A549 (cell line): ENCODE data around the gene UPF2. TPM values are rescaled to one million over a fixed set of nuclear protein-coding genes. Genes with fewer than 3 reads are reported as not detected.

ENCODE experiments used
- ATAC-seq, 2 experiments: fragments of 200-7000 bp in 1 of 2; fragments of >200 bp in 1 of 2; cut with Nextera tagmentation in 1 of 2; cut with Tn5 transposase in 1 of 2; 3 replicates each; pipeline versions ENCODE4 v1.8.0 to v1.9.1; 2018 to 2020; ENCODE audit warnings: mild to moderate bottlenecking in 1 of 2, moderate library complexity in 1 of 2
- CTCF ChIA-PET: fragments of 300-600 bp; sonication (Branson Sonifier 250); formaldehyde crosslinking; extraction: SDS; loops from one replicate; lab custom pipeline; 2021; ENCODE audit warnings: antibody characterized with exemption, inconsistent platforms; lab: Yijun Ruan, JAX
- POLR2A ChIA-PET: fragments of 350-600 bp; formaldehyde crosslinking; extraction: SDS; loops from one replicate; lab custom pipeline; 2021; ENCODE audit warnings: antibody characterized with exemption, inconsistent platforms; lab: Yijun Ruan, JAX
- DNase-seq, 2 experiments: peaks; one replicate each; pipeline versions ENCODE4 v3.0.0 to v3.0.0-alpha.2; 2011 to 2016; ENCODE audit warnings: low read depth in 1 of 2, low spot score in 1 of 2
- FAIRE-seq: peaks from 2 replicates; lab custom pipeline; 2011; peaks lifted over from hg19 to GRCh38; lab: Jason Lieb, UNC
- H3K27ac ChIP-seq, 2 experiments: fragments of >200 bp; sonication (Bioruptor Twin); formaldehyde crosslinking; 3 replicates each; pipeline ENCODE4 v1.5.1; 2016 to 2017
- H3K4me1 ChIP-seq: fragments of >200 bp; sonication (Bioruptor Twin); formaldehyde crosslinking; 3 replicates; pipeline ENCODE4 v1.6.1; 2016
- H3K4me2 ChIP-seq: fragments of >200 bp; sonication (Bioruptor Twin); formaldehyde crosslinking; 3 replicates; pipeline ENCODE4 v1.6.1; 2016
- H3K4me3 ChIP-seq: fragments of >200 bp; sonication (Bioruptor Twin); formaldehyde crosslinking; 3 replicates; pipeline ENCODE4 v1.5.1; 2016
- H3K9me3 ChIP-seq: fragments of >200 bp; sonication (Bioruptor Twin); formaldehyde crosslinking; 3 replicates; pipeline ENCODE4 v1.6.1; 2016
- BHLHE40 ChIP-seq: IDR thresholded peaks from 2 replicates; pipeline ENCODE4 v1.6.1; 2012; ENCODE audit warnings: low read depth, low read length, inconsistent platforms
- CBX2 ChIP-seq: fragments of 200-600 bp; sonication (generic); IDR thresholded peaks from 2 replicates; pipeline ENCODE4 v1.6.1; 2016; ENCODE audit warnings: low read depth, mild to moderate bottlenecking, borderline replicate concordance
- CEBPB ChIP-seq, 2 experiments: fragments of >200 bp in 1 of 2; sonication (Bioruptor Twin) in 1 of 2; formaldehyde crosslinking in 1 of 2; IDR thresholded peaks; 2 replicates each; pipeline ENCODE4 v1.6.1; 2012 to 2016
- CTCF ChIP-seq: fragments of >200 bp; sonication (Bioruptor Twin); formaldehyde crosslinking; IDR thresholded peaks from 3 replicates; pipeline ENCODE4 v1.5.1; 2016
- EHF ChIP-seq: fragments of 250-450 bp; sonication (Bioruptor Pico); IDR thresholded peaks from 2 replicates; pipeline ENCODE4 v1.5.0; 2020; ENCODE audit warnings: mild to moderate bottlenecking
- EHMT2 ChIP-seq: fragments of 200-600 bp; sonication (generic); IDR thresholded peaks from 2 replicates; pipeline ENCODE4 v1.6.1; 2016; ENCODE audit warnings: antibody characterized with exemption, low read depth, mild to moderate bottlenecking, moderate library complexity
- EP300 ChIP-seq, 2 experiments: fragments of >200 bp; sonication (Bioruptor Twin); formaldehyde crosslinking; IDR thresholded peaks; 2 replicates in 1 of 2; 3 replicates in 1 of 2; pipeline ENCODE4 v1.6.1; 2016 to 2017
- ESRRA ChIP-seq: fragments of 150-350 bp; IDR thresholded peaks from 2 replicates; pipeline ENCODE4 v1.6.1; 2014; ENCODE audit warnings: mild to moderate bottlenecking, low read length, borderline replicate concordance
- FOSB ChIP-seq: fragments of 250-450 bp; sonication (Bioruptor Pico); IDR thresholded peaks from 2 replicates; pipeline ENCODE4 v1.5.0; 2020; ENCODE audit warnings: mild to moderate bottlenecking, moderate library complexity
- HDAC2 ChIP-seq: fragments of 200-600 bp; sonication (generic); IDR thresholded peaks from 2 replicates; pipeline ENCODE4 v1.6.1; 2016
- HEYL ChIP-seq: fragments of 250-450 bp; sonication (Bioruptor Pico); IDR thresholded peaks from 2 replicates; pipeline ENCODE4 v1.8.0; 2021; ENCODE audit warnings: mild to moderate bottlenecking, moderate library complexity
- JUNB ChIP-seq: fragments of >200 bp; sonication (Bioruptor Twin); formaldehyde crosslinking; IDR thresholded peaks from 2 replicates; pipeline ENCODE4 v1.6.1; 2016
- KDM5A ChIP-seq: fragments of 200-600 bp; sonication (generic); IDR thresholded peaks from 2 replicates; pipeline ENCODE4 v1.6.1; 2016; ENCODE audit warnings: antibody characterized with exemption, mild to moderate bottlenecking
- NFE2L2 ChIP-seq: fragments of 150-350 bp; conservative IDR thresholded peaks from 2 replicates; pipeline ENCODE4 v1.6.1; 2014; ENCODE audit warnings: low read length
- PBX3 ChIP-seq: IDR thresholded peaks from 2 replicates; pipeline ENCODE4 v1.6.1; 2012
- POLR2A ChIP-seq: IDR thresholded peaks from 2 replicates; pipeline ENCODE4 v1.6.1; 2012; ENCODE audit warnings: mild to moderate bottlenecking, low read length
- RAD21 ChIP-seq, 2 experiments: fragments of >200 bp in 1 of 2; sonication (Bioruptor Twin) in 1 of 2; formaldehyde crosslinking in 1 of 2; IDR thresholded peaks in 1 of 2; conservative IDR thresholded peaks in 1 of 2; 2 replicates in 1 of 2; 3 replicates in 1 of 2; pipeline ENCODE4 v1.6.1; 2012 to 2018; ENCODE audit warnings: inconsistent platforms in 1 of 2
- RCOR1 ChIP-seq: fragments of 150-350 bp; IDR thresholded peaks from 2 replicates; pipeline ENCODE4 v1.6.1; 2014; ENCODE audit warnings: antibody characterized with exemption, low read length, low read depth
- SMC3 ChIP-seq: fragments of >200 bp; sonication (Bioruptor Twin); formaldehyde crosslinking; IDR thresholded peaks from 3 replicates; pipeline ENCODE4 v1.6.1; 2018; ENCODE audit warnings: inconsistent platforms
- TFCP2L1 ChIP-seq: fragments of 250-450 bp; sonication (Bioruptor Pico); IDR thresholded peaks from 2 replicates; pipeline ENCODE4 v1.5.0; 2021; ENCODE audit warnings: mild to moderate bottlenecking
- TP53 ChIP-seq: fragments of 250-450 bp; sonication (Bioruptor Pico); IDR thresholded peaks from 2 replicates; pipeline ENCODE4 v1.5.0; 2021; ENCODE audit warnings: mild to moderate bottlenecking, moderate library complexity
- USF2 ChIP-seq: fragments of 450-650 bp; IDR thresholded peaks from 2 replicates; pipeline ENCODE4 v1.6.1; 2014; ENCODE audit warnings: antibody characterized with exemption
- ZSCAN20 ChIP-seq: fragments of 250-450 bp; sonication (Bioruptor Pico); IDR thresholded peaks from 2 replicates; pipeline ENCODE4 v1.8.0; 2022; ENCODE audit warnings: mild to moderate bottlenecking, moderate library complexity
- WGBS: methylation state at CpG from one replicate; pipeline ENCODE4 v1.1.6; 2017; ENCODE audit errors: missing lambda C conversion rate; 5-methylcytosine and 5-hydroxymethylcytosine counted together
- polyA plus RNA-seq, 4 experiments: library from polyadenylated mRNA; depleted of rRNA in 3 of 4; stranded (reverse); fragments of >200 nt; fragmentation: RNase III in 1 of 4; extraction: RNeasy Plus Mini Kit Qiagen cat#74134 plus additional on column Dnase treatment in 1 of 4; gene quantifications; 2 replicates in 3 of 4; 3 replicates in 1 of 4; pipeline ENCODE4 v1.2.3, GENCODE V29; 2011 to 2017

UPF2 gene
- polyA plus RNA-seq, 2 of the 4 experiments (the other 2 are of a cell fraction): 16.5 to 21.6 TPM

- TF ChIP-seq JUNB (no peak), RCOR1 (no peak), TP53 (CRISPR knock-in tag) (no peak), USF2 (no peak), EP300 (IDR thresholded peaks at IDR 0.05) (no peak), POLR2A (no peak), CBX2 (no peak), TFCP2L1 (CRISPR knock-in tag) (no peak), EHMT2 (no peak), CEBPB (IDR thresholded peaks at IDR 0.05) (no peak), HDAC2 (no peak), PBX3 (no peak)
- ChIA-PET CTCF (interaction anchor here (0.7 to 3.2 kb wide), 5 partner anchors 13 to 206 kb away, joined by 3 to 19 read pairs (median 4); no protein-coding TSS in a partner anchor), POLR2A (no interaction called here)
- Histone ChIP-seq H3K4me2 (no peak overlapping the region), H3K27ac (no peak overlapping the region), H3K9me3 (no peaks in the 10 kb centered on the region), H3K4me1 (peaks cover 10% of the 10 kb centered on the region; the same call in 2 of the 3 replicates), H3K4me3 (no peak overlapping the region)
- DNase-seq: no peak
- WGBS: 100% methylated on average over 1 of the region's 1 CpG
- no peak for ATAC-seq
- no peak for FAIRE-seq
Observed at GRCh38 chr10:11988924-11989323, 53.7 kb downstream of the UPF2 start.

GRCh38 chr10:11986593-11987216 lies 55.9 kb downstream of the UPF2 start:
- TF ChIP-seq ESRRA: no peak
- TF ChIP-seq SMC3: peak; percentile 93
- TF ChIP-seq CTCF: peak; percentile 98
- TF ChIP-seq RAD21 (conservative IDR thresholded peaks at IDR 0.05 in 1 of 2, IDR thresholded peaks at IDR 0.05 in 1 of 2): peak; percentile 96 to 97
- POLR2A ChIA-PET: no interaction called here
- no peaks in the 10 kb centered on the region for H3K9me3 ChIP-seq
- ATAC-seq: peak; percentile 92
- peak overlapping the region; percentile 67 for H3K4me2 ChIP-seq
- H3K4me3 ChIP-seq: 0 out of 3 replicates have a peak overlapping the region, but pooled peaks have one; percentile 7
- FAIRE-seq: peak; percentile 98
- peak overlapping the region; percentile 1 to 32; a peak in 4 of 6 replicates for H3K27ac ChIP-seq
- CTCF ChIA-PET: interaction anchor here (0.6 to 3.5 kb wide), 70 partner anchors 9 to 1087 kb away, joined by 3 to 61 read pairs (median 5); no protein-coding TSS in a partner anchor
- WGBS: 26% methylated on average over 7 of the region's 7 CpGs
- DNase-seq: peak; percentile 57 to 89
- H3K4me1 ChIP-seq: peaks cover 10% of the 10 kb centered on the region; the same call in 2 of the 3 replicates

- Histone ChIP-seq H3K4me3 (no peak overlapping the region), H3K27ac (no peak overlapping the region), H3K9me3 (no peaks in the 10 kb centered on the region), H3K4me2 (no peak overlapping the region), H3K4me1 (peaks cover 10% of the 10 kb centered on the region; the same call in 2 of the 3 replicates)
- ChIA-PET CTCF (no interaction called here), POLR2A (no interaction called here)
- no peak for ATAC-seq
- no peak for DNase-seq
- 97% methylated on average over 3 of the region's 3 CpGs for WGBS
- no peak for FAIRE-seq
- no peak for TF ChIP-seq BHLHE40
- TF ChIP-seq KDM5A: no peak
- no peak for TF ChIP-seq NFE2L2
- TF ChIP-seq EHMT2: no peak
- no peak for TF ChIP-seq EHF (CRISPR knock-in tag)
- no peak for TF ChIP-seq HEYL (CRISPR knock-in tag)
- no peak for TF ChIP-seq RCOR1
- no peak for TF ChIP-seq FOSB (CRISPR knock-in tag)
- no peak for TF ChIP-seq ZSCAN20
Observed at GRCh38 chr10:11982253-11982652, 60.4 kb downstream of the UPF2 start.
